ENCODE data around the gene GP1BA.

Gene GP1BA

DNA sequence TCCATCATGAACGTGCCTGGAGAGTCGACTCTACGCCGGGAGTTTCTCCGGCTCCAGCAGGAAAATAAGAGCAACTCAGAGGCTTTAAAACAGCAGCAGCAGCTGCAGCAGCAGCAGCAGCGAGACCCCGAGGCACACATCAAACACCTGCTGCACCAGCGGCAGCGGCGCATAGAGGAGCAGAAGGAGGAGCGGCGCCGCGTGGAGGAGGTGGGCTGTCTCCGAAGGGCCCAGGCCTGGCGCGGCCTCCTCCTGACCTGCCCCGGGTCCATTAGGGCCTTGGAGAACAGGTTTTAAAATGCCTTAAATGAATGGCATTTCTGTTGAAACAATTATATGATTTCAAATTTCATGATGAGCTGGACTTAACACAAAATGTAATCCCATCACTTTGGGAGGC is 44.5 kb upstream of the GP1BA start:
- H3K27me3 ChIP-seq (ENCODE audit: control insufficient read depth, low read length): no peaks in the 10 kb centered on the region
- H3K4me3 ChIP-seq (ENCODE audit: low read length): no peak overlapping the region
- H3K36me3 ChIP-seq (ENCODE audit: control insufficient read depth, low read length): peaks cover 39% of the 10 kb centered on the region
- H3K4me1 ChIP-seq (ENCODE audit: control insufficient read depth, low read length): no peaks in the 10 kb centered on the region
- H4K20me1 ChIP-seq (ENCODE audit: control insufficient read depth, insufficient read depth, low read depth, low read length): no peaks in the 10 kb centered on the region
- no peaks in the 10 kb centered on the region for H3K9me3 ChIP-seq (ENCODE audit: control insufficient read depth, insufficient read depth, low read length)
- no peak overlapping the region for H3K27ac ChIP-seq (ENCODE audit: low read depth, low read length)
- H3K4me2 ChIP-seq (ENCODE audit: low read length): no peak overlapping the region
- no peaks in the 10 kb centered on the region for H3K9me2 ChIP-seq (replicated peaks; ENCODE audit: control insufficient read depth, low read length)
- TF ChIP-seq, protein P1, sequence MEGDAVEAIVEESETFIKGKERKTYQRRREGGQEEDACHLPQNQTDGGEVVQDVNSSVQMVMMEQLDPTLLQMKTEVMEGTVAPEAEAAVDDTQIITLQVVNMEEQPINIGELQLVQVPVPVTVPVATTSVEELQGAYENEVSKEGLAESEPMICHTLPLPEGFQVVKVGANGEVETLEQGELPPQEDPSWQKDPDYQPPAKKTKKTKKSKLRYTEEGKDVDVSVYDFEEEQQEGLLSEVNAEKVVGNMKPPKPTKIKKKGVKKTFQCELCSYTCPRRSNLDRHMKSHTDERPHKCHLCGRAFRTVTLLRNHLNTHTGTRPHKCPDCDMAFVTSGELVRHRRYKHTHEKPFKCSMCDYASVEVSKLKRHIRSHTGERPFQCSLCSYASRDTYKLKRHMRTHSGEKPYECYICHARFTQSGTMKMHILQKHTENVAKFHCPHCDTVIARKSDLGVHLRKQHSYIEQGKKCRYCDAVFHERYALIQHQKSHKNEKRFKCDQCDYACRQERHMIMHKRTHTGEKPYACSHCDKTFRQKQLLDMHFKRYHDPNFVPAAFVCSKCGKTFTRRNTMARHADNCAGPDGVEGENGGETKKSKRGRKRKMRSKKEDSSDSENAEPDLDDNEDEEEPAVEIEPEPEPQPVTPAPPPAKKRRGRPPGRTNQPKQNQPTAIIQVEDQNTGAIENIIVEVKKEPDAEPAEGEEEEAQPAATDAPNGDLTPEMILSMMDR (IDR thresholded peaks at IDR 0.05; ENCODE audit: low read depth, low read length, poor library complexity, severe bottlenecking): no peak
- TF ChIP-seq EZH2phosphoT487 (IDR thresholded peaks at IDR 0.05; ENCODE audit: borderline replicate concordance, low read length): no peak
- H3K79me2 ChIP-seq (ENCODE audit: control insufficient read depth, low read length): no peaks in the 10 kb centered on the region
- no peaks in the 10 kb centered on the region for H3F3A ChIP-seq (ENCODE audit: control insufficient read depth, insufficient read depth)

DNA sequence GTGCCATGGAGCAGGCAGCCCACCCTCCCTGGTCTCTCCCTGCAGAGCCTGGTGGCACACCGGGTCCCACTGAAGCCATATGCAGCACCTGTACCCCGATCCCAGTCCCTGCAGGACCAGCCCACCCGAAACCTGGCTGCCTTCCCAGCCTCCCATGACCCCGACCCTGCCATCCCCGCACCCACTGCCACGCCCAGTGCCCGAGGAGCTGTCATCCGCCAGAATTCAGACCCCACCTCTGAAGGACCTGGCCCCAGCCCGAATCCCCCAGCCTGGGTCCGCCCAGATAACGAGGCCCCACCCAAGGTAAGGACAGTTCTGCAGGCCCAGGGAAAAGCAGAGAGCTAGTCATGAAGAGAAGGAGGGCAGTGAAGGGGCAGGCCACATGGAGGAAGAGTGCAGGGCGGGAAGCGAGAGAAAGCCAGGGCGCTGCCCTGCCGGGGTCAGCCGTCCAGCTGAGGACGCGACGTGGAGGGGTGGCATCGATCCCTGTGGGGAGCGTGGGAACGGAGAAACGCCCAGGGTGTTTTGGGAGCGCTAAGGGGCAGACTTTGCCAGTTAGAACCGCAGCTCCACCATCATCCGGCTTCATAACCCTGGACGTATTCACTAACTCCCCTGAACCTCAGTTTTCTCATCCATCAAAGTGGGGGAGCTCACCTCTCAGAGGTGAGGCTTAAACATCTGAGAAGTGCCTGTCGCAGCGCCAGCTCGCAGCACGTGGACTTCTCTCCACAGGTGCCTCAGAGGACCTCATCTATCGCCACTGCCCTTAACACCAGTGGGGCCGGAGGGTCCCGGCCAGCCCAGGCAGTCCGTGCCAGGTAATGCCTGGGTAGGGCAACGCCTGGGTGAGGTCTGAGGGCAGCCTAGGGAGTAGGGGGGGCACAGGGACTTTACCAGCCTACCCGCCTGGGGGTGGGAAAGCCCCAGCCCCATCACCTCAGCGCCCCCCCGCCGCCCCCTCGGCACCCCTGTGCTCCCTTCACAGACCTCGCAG is 40.4 kb upstream of the GP1BA start:
- Histone ChIP-seq H3K27ac (ENCODE audit: low read depth, low read length) (no peak overlapping the region), H3K9me3 (ENCODE audit: control insufficient read depth, insufficient read depth, low read length) (no peaks in the 10 kb centered on the region), H3K9me2 (replicated peaks; ENCODE audit: control insufficient read depth, low read length) (no peaks in the 10 kb centered on the region), H3K4me3 (ENCODE audit: low read length) (no peak overlapping the region), H3K4me1 (ENCODE audit: control insufficient read depth, low read length) (no peaks in the 10 kb centered on the region), H3K79me2 (ENCODE audit: control insufficient read depth, low read length) (no peaks in the 10 kb centered on the region), H3K36me3 (ENCODE audit: control insufficient read depth, low read length) (peaks cover 42% of the 10 kb centered on the region), H3K27me3 (ENCODE audit: control insufficient read depth, low read length) (no peaks in the 10 kb centered on the region), H3F3A (ENCODE audit: control insufficient read depth, insufficient read depth) (no peaks in the 10 kb centered on the region), H3K4me2 (ENCODE audit: low read length) (no peak overlapping the region), H4K20me1 (ENCODE audit: control insufficient read depth, insufficient read depth, low read depth, low read length) (no peaks in the 10 kb centered on the region)
- TF ChIP-seq EZH2phosphoT487 (IDR thresholded peaks at IDR 0.05; ENCODE audit: borderline replicate concordance, low read length): no peak
- TF ChIP-seq, protein P1 (IDR thresholded peaks at IDR 0.05; ENCODE audit: low read depth, low read length, poor library complexity, severe bottlenecking): no peak

DNA sequence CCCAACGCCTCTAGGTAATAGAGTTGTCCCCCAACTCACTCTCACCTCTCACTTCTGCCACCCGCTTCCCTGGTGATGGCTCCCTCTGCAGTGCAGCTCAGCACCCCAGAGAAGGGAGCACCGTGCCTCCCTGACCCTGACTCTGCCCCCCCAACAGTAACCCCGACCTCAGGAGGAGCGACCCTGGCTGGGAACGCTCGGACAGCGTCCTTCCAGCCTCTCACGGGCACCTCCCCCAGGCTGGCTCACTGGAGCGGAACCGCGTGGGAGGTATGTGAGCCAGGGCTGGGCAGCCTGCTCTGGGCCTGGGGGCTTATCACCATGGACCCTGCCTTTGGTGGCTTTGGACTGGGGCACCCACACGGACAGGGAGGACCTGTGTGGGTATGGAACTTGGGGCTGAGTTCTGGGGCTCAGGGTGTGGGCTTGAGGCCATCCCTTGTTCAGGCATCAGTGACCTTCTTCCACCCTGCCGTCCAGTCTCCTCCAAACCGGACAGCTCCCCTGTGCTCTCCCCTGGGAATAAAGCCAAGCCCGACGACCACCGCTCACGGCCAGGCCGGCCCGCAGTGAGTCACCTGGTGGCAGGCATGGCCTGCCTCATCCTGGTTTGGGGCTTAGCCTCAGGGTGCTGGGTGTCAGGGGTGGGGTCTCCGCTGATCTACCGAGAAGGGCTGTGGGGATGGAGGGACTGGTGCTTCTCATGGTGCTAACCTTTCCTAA is 39.4 kb upstream of the GP1BA start:
- Histone ChIP-seq H3K27me3 (ENCODE audit: control insufficient read depth, low read length) (no peaks in the 10 kb centered on the region), H3K4me1 (ENCODE audit: control insufficient read depth, low read length) (no peaks in the 10 kb centered on the region), H3K79me2 (ENCODE audit: control insufficient read depth, low read length) (no peaks in the 10 kb centered on the region), H3K4me2 (ENCODE audit: low read length) (no peak overlapping the region), H3K9me3 (ENCODE audit: control insufficient read depth, insufficient read depth, low read length) (no peaks in the 10 kb centered on the region), H3K4me3 (ENCODE audit: low read length) (no peak overlapping the region), H3K9me2 (replicated peaks; ENCODE audit: control insufficient read depth, low read length) (no peaks in the 10 kb centered on the region), H3K36me3 (ENCODE audit: control insufficient read depth, low read length) (peaks cover 37% of the 10 kb centered on the region), H3K27ac (ENCODE audit: low read depth, low read length) (no peak overlapping the region), H3F3A (ENCODE audit: control insufficient read depth, insufficient read depth) (no peaks in the 10 kb centered on the region), H4K20me1 (ENCODE audit: control insufficient read depth, insufficient read depth, low read depth, low read length) (no peaks in the 10 kb centered on the region)
- TF ChIP-seq EZH2phosphoT487 (IDR thresholded peaks at IDR 0.05; ENCODE audit: borderline replicate concordance, low read length): no peak
- TF ChIP-seq, protein P1 (IDR thresholded peaks at IDR 0.05; ENCODE audit: low read depth, low read length, poor library complexity, severe bottlenecking): no peak
